Fibroblast of mammary gland (primary cell): ENCODE data around the gene CHD6.

Experiments used
- DNase-seq: peaks from one replicate; pipeline ENCODE4 v3.0.0-alpha.2; 2010; ENCODE audit warnings: low read depth
- H3K4me3 ChIP-seq: 2 replicates; pipeline ENCODE4 v1.5.1; 2011; ENCODE audit warnings: low read depth, mild to moderate bottlenecking, low read length, moderate library complexity; ENCODE audit not compliant: control insufficient read depth
- TF ChIP-seq, protein P1 (sequence below): conservative IDR thresholded peaks from 2 replicates; pipeline ENCODE4 v1.5.1; 2011; ENCODE audit warnings: low read depth, low read length, inconsistent platforms; ENCODE audit not compliant: control insufficient read depth, insufficient read depth

Gene CHD6

DNA sequence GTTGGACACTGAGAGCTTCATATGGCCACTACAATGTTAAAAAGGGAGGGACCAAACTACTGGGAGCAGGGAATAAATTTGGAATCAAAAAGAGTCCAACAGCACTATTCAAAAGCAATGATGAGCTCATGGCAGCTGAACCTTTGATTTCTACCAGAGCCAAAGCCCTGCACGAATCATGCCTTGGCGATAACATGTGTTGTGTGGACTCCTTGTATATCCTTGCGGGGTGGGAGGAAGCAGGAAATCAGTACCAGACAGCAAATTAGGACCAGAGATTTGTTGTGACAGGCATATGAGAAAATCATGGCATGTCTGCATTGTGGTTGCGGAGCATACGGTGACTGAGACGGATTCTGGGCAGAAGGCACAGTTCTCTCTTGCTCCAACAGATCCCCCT is 166.0 kb downstream of the CHD6 start:
- DNase-seq = peak; percentile 22
- TF ChIP-seq, protein P1, sequence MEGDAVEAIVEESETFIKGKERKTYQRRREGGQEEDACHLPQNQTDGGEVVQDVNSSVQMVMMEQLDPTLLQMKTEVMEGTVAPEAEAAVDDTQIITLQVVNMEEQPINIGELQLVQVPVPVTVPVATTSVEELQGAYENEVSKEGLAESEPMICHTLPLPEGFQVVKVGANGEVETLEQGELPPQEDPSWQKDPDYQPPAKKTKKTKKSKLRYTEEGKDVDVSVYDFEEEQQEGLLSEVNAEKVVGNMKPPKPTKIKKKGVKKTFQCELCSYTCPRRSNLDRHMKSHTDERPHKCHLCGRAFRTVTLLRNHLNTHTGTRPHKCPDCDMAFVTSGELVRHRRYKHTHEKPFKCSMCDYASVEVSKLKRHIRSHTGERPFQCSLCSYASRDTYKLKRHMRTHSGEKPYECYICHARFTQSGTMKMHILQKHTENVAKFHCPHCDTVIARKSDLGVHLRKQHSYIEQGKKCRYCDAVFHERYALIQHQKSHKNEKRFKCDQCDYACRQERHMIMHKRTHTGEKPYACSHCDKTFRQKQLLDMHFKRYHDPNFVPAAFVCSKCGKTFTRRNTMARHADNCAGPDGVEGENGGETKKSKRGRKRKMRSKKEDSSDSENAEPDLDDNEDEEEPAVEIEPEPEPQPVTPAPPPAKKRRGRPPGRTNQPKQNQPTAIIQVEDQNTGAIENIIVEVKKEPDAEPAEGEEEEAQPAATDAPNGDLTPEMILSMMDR = no peak
- H3K4me3 ChIP-seq = no peak overlapping the region

DNA sequence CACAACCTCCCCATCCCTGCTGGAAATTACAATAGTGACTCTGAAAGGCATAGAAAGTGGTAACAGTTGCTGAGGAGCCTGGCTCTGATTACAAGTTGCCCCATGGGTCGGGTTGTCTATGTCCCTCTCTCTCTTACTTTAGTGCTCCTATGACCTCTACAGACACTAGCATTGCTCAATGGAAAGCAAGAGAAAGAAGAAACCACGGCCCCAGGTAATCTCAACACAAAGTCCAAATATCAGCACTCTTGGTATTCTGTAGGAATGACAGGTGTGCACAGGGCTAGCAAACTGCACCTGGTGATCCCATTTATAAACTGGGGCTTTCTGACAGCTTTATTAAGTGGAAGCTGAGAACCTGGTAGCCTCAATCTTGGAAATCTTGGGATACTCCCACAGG is 171.2 kb downstream of the CHD6 start:
- no peak for DNase-seq
- no peak overlapping the region for H3K4me3 ChIP-seq
- TF ChIP-seq, protein P1 = no peak

DNA sequence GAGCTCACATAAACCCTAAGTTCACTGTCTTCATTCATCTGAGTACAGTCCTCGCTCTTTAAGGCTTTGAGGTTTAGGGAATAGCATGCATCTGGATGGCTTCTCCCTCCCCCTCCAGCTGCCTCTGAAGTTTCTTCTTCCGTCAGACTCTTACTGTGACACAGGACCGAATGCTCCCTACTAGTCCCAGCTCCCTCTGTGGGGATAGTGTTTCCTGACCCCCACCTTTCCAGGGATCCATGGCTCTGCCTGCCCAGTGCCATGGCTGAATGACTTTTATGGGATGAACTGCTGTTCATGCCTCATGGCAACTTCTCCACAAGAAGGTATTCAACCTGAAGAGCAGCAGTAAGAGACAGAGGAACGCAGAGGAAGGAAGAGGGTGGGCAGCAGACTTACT is 171.7 kb downstream of the CHD6 start:
- H3K4me3 ChIP-seq = no peak overlapping the region
- no peak for DNase-seq
- TF ChIP-seq, protein P1 = no peak

DNA sequence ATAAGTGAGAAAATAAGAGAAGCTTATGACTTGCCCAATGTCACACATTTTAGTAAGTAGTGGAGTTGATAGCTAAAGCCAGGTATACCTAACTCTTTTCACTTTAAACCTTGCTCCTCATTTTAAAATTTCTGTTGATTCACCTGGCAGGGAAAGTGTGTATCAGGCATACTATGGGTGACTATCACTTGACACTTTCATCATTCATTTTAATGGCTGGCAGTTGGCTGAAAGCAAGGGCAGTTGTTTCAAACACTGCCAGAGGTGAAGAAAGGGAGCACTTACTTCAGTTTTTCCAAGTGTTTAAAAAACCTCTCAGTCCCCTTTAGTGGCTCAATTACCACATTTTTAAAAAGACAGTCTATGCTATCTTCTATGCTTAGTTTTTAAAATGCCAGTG is 173.4 kb downstream of the CHD6 start:
- TF ChIP-seq, protein P1 = no peak
- DNase-seq = no peak
- no peak overlapping the region for H3K4me3 ChIP-seq

DNA sequence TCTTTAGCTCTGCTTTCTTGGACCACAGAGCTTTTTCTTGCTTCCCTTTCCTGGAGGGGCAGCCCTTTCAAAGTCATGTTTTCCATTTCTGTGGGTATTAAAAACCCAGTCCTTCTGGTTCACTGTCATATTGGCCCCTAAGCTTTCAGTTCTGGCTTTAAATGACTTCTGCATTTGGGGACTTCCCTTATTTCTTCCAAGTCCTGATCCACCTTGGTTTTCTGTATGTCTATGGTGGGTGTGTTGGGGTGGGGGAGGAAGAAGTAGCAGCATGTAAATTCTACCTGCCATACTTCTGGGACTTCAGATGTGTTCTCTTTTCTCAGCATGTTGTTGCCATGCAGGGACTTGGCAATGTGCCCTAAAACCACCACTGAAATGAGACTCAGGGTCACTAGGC is 174.5 kb downstream of the CHD6 start:
- no peak overlapping the region for H3K4me3 ChIP-seq
- no peak for DNase-seq
- TF ChIP-seq, protein P1 = no peak

DNA sequence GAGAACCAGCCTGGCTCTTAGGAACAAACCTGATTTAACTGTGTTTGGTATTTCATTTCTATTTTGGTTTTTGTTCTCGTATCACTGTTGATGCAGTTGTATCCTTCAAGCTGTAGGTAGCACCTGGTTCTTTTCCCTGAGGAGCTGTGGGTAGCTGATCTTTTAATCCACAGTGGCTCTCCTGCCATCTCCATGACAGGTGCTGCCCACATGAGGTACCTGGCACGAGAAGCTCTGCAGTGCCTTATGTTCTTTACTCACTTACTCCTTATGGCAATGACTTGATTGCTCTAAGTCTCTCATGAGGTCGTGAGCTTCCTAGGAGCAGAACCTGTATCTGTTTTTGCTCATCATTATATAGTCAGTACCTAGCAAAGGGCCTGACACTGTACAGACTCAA is 177.3 kb downstream of the CHD6 start:
- no peak for DNase-seq
- no peak overlapping the region for H3K4me3 ChIP-seq
- TF ChIP-seq, protein P1 = no peak

DNA sequence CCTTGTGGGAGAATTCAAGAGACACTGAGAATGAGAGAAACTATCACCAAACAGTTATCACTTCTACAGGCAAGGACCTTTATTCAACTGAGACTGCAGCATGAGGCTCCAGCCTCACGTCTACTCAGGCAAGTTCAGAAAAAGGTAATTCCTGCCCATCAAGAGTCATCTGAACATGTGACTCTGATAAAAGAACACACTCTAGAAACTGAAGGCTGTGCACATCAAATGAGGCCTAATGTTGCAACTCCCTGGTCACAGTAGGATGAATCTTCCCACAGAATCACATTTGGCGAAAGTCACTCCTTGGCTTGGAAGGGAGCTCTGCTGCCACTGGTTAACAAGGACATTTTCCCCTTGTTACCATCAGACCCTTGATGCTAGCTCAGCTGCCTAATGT is 180.3 kb downstream of the CHD6 start:
- H3K4me3 ChIP-seq = no peak overlapping the region
- DNase-seq = peak; percentile 70
- TF ChIP-seq, protein P1 = no peak
